Activated CD8-positive, alpha-beta memory T cell treated with anti-CD3 and anti-CD28 coated beads, Interleukin-2, amount 50 U/mL, for 1 hour (primary cell): Measurements from ENCODE around the gene ARL15.
"Not testable (repeated sequence)": the region's sequence is repeated elsewhere in the genome, so short reads cannot be mapped to it uniquely, and the experiment has no call there.

Experiments used
- DNase-seq: peaks from one replicate; pipeline ENCODE4 v3.0.0-alpha.2; 2020; ENCODE audit errors: extremely low read depth

Gene ARL15

GRCh38 chr5:54093081-54093492, 217.3 kb downstream of the ARL15 start:
- DNase-seq: no peak

GRCh38 chr5:54091307-54092130, 218.9 kb downstream of the ARL15 start:
- DNase-seq: no peak

GRCh38 chr5:54090495-54091120, 219.8 kb downstream of the ARL15 start:
- no peak for DNase-seq

- DNase-seq: no peak
Measured at GRCh38 chr5:54088081-54088480, 222.3 kb downstream of the ARL15 start.

GRCh38 chr5:54087436-54087835, 222.9 kb downstream of the ARL15 start:
- no peak for DNase-seq

- DNase-seq: no peak
Measured at GRCh38 chr5:54086191-54086590, 224.2 kb downstream of the ARL15 start.

GRCh38 chr5:54084696-54085095, 225.7 kb downstream of the ARL15 start:
- no peak for DNase-seq

- no peak for DNase-seq
Measured at GRCh38 chr5:54083851-54084250, 226.5 kb downstream of the ARL15 start.

- no peak for DNase-seq
Measured at GRCh38 chr5:54083245-54083644, 227.1 kb downstream of the ARL15 start.

- DNase-seq: no peak
Measured at GRCh38 chr5:54081415-54081814, 229.0 kb downstream of the ARL15 start.

GRCh38 chr5:54080831-54081230, 229.5 kb downstream of the ARL15 start:
- no peak for DNase-seq

- DNase-seq: no peak
Measured at GRCh38 chr5:54073735-54074134, 236.6 kb downstream of the ARL15 start.

GRCh38 chr5:54073131-54073530, 237.2 kb downstream of the ARL15 start:
- DNase-seq: no peak

- no peak for DNase-seq
Measured at GRCh38 chr5:54066433-54066832, 243.9 kb downstream of the ARL15 start.

- no peak for DNase-seq
Measured at GRCh38 chr5:54063817-54064216, 246.6 kb downstream of the ARL15 start.

- DNase-seq: no peak
Measured at GRCh38 chr5:54062958-54063357, 247.4 kb downstream of the ARL15 start.

- DNase-seq: not testable (repeated sequence)
Measured at GRCh38 chr5:54060919-54061318, 249.5 kb downstream of the ARL15 start.

- no peak for DNase-seq
Measured at GRCh38 chr5:54049963-54050362, 260.4 kb downstream of the ARL15 start.

- DNase-seq: no peak
Measured at GRCh38 chr5:54049144-54049543, 261.2 kb downstream of the ARL15 start.

GRCh38 chr5:54045077-54045792, 265.1 kb downstream of the ARL15 start:
- DNase-seq: no peak

- not testable (repeated sequence) for DNase-seq
Measured at GRCh38 chr5:54044276-54044675, 266.1 kb downstream of the ARL15 start.

- DNase-seq: no peak
Measured at GRCh38 chr5:54040804-54041203, 269.6 kb downstream of the ARL15 start.

- no peak for DNase-seq
Measured at GRCh38 chr5:54040018-54040417, 270.4 kb downstream of the ARL15 start.
